ENCODE results near the gene CD28. TPM values are rescaled to one million over a fixed set of nuclear protein-coding genes. Genes with fewer than 3 reads are reported as not detected.
A peak's percentile ranks its signal among the peaks of the same experiment; 100 is the strongest.
"Not testable (repeated sequence)": the region's sequence is repeated elsewhere in the genome, so short reads cannot be mapped to it uniquely, and the experiment has no call there.

Gene CD28
- total RNA-seq, 1 donor from 2014 or later = 4.0 TPM

DNA sequence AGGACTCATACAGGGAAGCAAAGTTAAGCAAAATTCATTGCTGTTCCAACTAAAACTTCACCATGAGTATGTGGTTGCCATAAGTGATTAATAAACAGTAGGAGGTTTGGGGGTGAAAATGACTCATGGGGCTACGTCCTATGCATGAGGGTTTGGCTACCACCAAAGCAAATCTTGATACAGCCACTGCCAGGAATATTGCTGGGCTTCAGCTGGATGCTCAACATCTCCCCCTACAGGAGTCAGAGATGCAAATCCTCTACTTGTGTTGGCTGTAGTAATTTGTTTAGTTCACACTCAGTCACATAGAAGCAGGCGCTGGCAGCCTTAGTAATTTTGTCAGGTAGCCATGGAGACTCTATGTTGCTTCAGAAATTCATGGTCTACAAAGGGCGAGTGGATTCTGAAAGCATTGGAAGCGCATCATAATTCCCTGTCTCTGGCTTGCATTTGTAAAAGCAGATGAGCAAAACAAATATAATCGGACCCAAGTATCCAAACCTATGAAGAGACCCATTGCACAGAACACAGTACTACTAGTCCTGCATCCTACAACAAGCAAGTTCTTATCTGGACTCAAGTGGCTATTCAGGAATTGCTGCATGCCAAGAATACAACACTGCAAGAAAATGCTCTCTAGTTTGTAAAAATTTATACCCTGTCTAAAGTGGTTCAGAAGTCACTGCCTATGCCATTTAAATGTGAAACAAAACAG, 76.0 kb downstream of the CD28 start:
- TF ChIP-seq, protein P1, sequence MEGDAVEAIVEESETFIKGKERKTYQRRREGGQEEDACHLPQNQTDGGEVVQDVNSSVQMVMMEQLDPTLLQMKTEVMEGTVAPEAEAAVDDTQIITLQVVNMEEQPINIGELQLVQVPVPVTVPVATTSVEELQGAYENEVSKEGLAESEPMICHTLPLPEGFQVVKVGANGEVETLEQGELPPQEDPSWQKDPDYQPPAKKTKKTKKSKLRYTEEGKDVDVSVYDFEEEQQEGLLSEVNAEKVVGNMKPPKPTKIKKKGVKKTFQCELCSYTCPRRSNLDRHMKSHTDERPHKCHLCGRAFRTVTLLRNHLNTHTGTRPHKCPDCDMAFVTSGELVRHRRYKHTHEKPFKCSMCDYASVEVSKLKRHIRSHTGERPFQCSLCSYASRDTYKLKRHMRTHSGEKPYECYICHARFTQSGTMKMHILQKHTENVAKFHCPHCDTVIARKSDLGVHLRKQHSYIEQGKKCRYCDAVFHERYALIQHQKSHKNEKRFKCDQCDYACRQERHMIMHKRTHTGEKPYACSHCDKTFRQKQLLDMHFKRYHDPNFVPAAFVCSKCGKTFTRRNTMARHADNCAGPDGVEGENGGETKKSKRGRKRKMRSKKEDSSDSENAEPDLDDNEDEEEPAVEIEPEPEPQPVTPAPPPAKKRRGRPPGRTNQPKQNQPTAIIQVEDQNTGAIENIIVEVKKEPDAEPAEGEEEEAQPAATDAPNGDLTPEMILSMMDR (IDR thresholded peaks at IDR 0.05) = peak; percentile 44 to 69 (median 49)
- Histone ChIP-seq H3K9me3 (no peaks in the 10 kb centered on the region), H3K27me3 (no peaks in the 10 kb centered on the region), H3K4me1 (peaks cover 0 to 5% of the 10 kb centered on the region in 2 donors), H3K27ac (no peak overlapping the region), H3K4me3 (no peak overlapping the region), H3K36me3 (no peaks in the 10 kb centered on the region)
- DNase-seq (ENCODE audit: low spot score in 2 of 2) = peak in 1 of 2 donors; percentile 73
- intact Hi-C loops (cut with DNase I) = no loop called here

DNA sequence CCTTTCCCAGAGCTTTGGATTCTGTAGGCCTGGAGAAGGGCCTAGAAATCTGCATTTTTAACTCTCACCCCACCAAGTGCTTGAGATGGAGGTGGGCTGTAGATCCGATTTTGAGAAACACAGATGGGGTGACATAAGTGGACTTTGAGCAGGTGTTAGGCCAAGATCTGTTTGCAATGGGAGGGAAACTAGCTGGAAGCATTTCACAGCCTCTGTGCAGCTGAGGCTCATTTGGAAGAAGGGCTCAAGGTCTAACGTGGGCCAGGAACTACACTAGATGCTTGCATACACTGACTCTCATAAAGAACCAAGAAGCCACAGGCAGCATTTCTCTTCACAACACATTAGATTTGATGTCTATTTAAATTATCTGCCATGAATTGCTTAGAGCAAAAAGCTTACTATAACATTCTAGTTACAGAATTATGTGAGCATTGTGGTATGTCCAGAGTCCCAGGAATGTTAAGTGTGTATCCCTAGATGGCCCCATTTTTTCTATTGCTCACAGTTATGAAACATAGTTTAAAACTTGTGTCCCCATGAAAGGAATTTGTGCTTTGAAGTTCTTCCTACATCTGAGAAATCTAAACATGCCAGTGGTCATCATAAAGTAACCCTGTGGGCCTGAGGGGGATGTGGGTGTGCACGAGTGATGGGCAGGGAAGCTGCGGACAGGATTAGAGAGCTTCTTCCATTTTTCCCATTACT, 77.2 kb downstream of the CD28 start:
- Histone ChIP-seq H3K27me3 (no peaks in the 10 kb centered on the region), H3K4me3 (no peak overlapping the region), H3K4me1 (peaks cover 0 to 5% of the 10 kb centered on the region in 2 donors), H3K36me3 (no peaks in the 10 kb centered on the region), H3K9me3 (no peaks in the 10 kb centered on the region), H3K27ac (no peak overlapping the region)
- TF ChIP-seq, protein P1 (IDR thresholded peaks at IDR 0.05) = no peak
- intact Hi-C loops (cut with DNase I) = no loop called here
- DNase-seq (ENCODE audit: low spot score in 2 of 2) = no peak

DNA sequence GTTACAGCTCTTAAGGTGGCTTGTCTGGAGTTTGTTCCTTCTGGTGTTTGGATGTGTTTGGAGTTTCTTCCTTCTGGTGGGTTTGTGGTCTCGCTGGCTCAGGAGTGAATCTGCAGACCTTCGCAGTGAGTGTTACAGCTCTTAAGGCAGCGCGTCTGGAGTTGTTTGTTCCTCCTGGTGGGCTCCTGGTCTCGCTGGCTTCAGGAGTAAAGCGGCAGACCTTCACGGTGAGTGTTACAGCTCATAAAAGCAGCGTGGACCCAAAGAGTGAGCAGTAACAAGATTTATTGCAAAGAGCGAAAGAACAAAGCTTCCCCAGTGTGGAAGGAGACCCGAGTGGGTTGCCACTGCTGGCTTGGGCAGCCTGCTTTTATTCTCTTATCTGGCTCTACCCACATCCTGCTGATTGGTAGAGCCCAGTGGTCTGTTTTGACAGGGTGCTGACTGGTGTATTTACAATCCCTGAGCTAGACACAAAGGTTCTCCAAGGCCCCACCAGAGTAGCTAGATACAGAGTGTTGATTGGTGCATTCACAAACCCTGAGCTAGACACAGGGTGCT, 78.4 kb downstream of the CD28 start:
- H3K36me3 ChIP-seq; H3K27me3 ChIP-seq; intact Hi-C loops (cut with DNase I); H3K9me3 ChIP-seq; H3K4me1 ChIP-seq; H3K4me3 ChIP-seq; DNase-seq (ENCODE audit: low spot score in 2 of 2); H3K27ac ChIP-seq: not testable (repeated sequence)

DNA sequence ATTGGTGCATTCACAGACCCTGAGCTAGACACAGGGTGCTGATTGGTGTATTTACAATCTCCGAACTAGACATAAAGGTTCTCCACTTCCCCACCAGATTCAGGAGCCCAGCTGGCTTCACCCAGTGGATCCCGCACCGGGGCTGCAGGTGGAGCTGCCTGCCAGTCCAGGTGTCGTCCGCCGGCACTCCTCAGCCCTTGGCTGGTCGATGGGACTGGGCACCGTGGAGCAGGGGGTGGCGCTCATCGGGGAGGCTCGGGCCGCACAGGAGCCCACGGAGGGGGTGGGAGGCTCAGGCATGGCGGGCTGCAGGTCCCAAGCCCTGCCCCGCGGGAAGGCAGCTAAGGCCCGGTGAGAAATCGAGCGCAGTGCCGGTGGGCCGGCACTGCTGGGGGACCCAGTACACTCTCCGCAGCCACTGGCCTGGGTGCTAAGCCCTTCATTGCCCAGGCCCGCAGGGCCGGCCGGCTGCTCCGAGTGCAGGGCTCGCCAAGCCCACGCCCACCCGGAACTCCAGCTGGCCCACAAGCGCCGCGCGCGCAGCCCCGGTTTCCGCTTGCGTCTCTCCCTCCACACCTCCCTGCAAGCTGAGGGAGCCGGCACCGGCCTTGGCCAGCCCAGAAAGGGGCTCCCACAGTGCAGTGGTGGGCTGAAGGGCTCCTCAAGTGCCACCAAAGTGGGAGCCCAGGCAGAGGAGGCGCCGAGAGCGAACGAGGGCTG, 79.1 kb downstream of the CD28 start:
- H3K27me3 ChIP-seq; H3K4me1 ChIP-seq; intact Hi-C loops (cut with DNase I); H3K4me3 ChIP-seq; H3K36me3 ChIP-seq; H3K9me3 ChIP-seq; DNase-seq (ENCODE audit: low spot score in 2 of 2): not testable (repeated sequence)
- H3K27ac ChIP-seq = peak overlapping the region in 1 of 2 donors; percentile 37

DNA sequence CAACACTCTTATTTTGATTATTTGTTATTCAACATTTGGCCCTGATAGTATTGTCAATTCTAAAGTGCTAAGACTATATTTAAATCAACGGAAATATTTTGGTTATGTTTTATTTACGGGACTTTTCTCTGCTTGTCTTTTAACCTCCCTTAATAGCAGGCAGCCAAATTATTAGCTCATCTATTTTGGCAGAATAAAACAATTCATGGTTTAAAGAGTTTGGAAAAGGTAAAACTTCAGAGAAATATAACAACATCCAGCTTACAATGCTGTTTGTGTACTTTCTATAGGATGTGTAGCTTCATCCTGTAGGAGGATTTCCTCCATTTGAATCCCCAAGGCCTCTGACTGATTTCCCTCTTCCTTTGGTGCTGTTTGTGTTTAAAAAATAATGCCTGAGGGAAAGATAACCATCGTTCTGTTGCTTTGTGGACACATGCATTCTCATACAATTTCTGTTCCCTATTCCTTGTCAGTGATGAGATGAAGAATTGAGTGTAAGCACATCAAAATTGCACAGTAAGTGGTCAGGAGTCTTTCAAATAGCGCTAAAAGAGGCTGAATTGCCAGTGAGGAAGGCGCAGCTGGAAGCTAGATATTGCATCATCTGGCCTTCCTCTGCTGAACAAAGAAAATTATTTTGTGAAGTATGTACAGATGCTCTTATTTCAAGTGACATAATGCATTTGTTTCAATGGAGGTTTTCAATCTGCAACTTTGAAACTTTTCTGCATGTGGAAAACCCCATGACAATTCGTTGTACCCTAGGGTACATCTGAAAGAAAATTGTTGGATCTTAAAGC, 80.3 kb downstream of the CD28 start:
- no peaks in the 10 kb centered on the region for H3K9me3 ChIP-seq
- intact Hi-C loops (cut with DNase I) = no loop called here
- DNase-seq (ENCODE audit: low spot score in 2 of 2) = no peak
- H3K36me3 ChIP-seq = no peaks in the 10 kb centered on the region
- H3K4me3 ChIP-seq = no peak overlapping the region
- TF ChIP-seq, protein P1 (IDR thresholded peaks at IDR 0.05) = no peak
- H3K27ac ChIP-seq = peak overlapping the region; percentile 8 to 37
- peaks cover 0 to 5% of the 10 kb centered on the region in 2 donors for H3K4me1 ChIP-seq
- no peaks in the 10 kb centered on the region for H3K27me3 ChIP-seq

DNA sequence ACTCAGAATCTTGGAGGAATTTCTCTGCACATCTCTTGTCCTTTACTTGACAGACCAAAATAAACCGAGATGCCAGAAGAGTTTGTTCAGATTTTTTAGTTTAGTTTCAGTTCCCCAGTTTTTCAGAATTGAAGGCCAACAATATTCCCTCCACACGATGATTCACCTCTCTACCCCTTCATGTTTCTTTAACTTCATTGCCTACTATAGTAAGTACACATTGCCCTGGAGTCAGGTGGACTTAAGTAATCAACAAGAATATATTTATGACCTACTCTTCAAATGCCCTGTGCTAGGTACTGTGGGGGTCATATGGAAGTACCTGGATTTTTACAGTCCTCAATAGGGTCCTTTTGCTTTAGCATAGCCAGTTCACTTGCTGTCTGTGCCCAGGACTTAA, 81.5 kb downstream of the CD28 start:
- no peak for DNase-seq (ENCODE audit: low spot score in 2 of 2)
- H3K4me3 ChIP-seq = no peak overlapping the region
- no peaks in the 10 kb centered on the region for H3K36me3 ChIP-seq
- H3K9me3 ChIP-seq = no peaks in the 10 kb centered on the region
- H3K4me1 ChIP-seq = peaks cover 0 to 3% of the 10 kb centered on the region in 2 donors
- no peaks in the 10 kb centered on the region for H3K27me3 ChIP-seq
- H3K27ac ChIP-seq = no peak overlapping the region
- intact Hi-C loops (cut with DNase I) = no loop called here
- TF ChIP-seq, protein P1 (IDR thresholded peaks at IDR 0.05) = no peak

All from ascending aorta (tissue), 2 donors.